HepG2 (cell line): ENCODE measurements around the gene PTPA. TPM values are rescaled to one million over a fixed set of nuclear protein-coding genes. Genes with fewer than 3 reads are reported as not detected.
A peak's percentile ranks its signal among the peaks of the same experiment; 100 is the strongest.

Experiments
- ARNTL ChIP-seq: sonication (generic); formaldehyde crosslinking; IDR thresholded peaks from 2 replicates; pipeline ENCODE4 v1.4.0; 2020; ENCODE audit warnings: mild to moderate bottlenecking, missing genetic modification reagents
- EP300 ChIP-seq, 3 experiments: sonication (generic) in 1 of 3; formaldehyde crosslinking in 1 of 3; IDR thresholded peaks; 2 replicates each; pipeline versions ENCODE4 v1.5.1 to v1.6.1; 2011 to 2020; ENCODE audit warnings: low read depth in 2 of 3, low read length in 2 of 3, borderline replicate concordance in 1 of 3, improper control_type of control experiment in 1 of 3, mild to moderate bottlenecking in 1 of 3, missing genetic modification reagents in 1 of 3, moderate library complexity in 1 of 3
- FOXA3 ChIP-seq: IDR thresholded peaks from 2 replicates; pipeline ENCODE4 v1.6.1; 2016; ENCODE audit warnings: missing genetic modification reagents, missing compliant biosample characterization
- HOXA5 ChIP-seq: sonication (generic); formaldehyde crosslinking; IDR thresholded peaks from 2 replicates; pipeline ENCODE4 v1.4.0; 2020; ENCODE audit warnings: missing genetic modification reagents
- HOXA7 ChIP-seq: sonication (generic); formaldehyde crosslinking; IDR thresholded peaks from 2 replicates; pipeline ENCODE4 v1.8.1; 2022; ENCODE audit warnings: mild to moderate bottlenecking, missing genetic modification reagents, moderate library complexity
- JDP2 ChIP-seq: sonication (generic); formaldehyde crosslinking; IDR thresholded peaks from 2 replicates; pipeline ENCODE4 v1.8.1; 2022; ENCODE audit warnings: missing genetic modification reagents, borderline replicate concordance
- KMT2A ChIP-seq: sonication (generic); formaldehyde crosslinking; IDR thresholded peaks from 2 replicates; pipeline ENCODE4 v1.4.0; 2020; ENCODE audit warnings: missing genetic modification reagents
- MTA1 ChIP-seq: sonication (generic); formaldehyde crosslinking; IDR thresholded peaks from 2 replicates; pipeline ENCODE4 v1.4.0; 2020; ENCODE audit warnings: missing genetic modification reagents, mild to moderate bottlenecking, borderline replicate concordance
- PHF21A ChIP-seq: sonication (generic); formaldehyde crosslinking; IDR thresholded peaks from 2 replicates; pipeline ENCODE4 v1.5.0; 2020; ENCODE audit warnings: mild to moderate bottlenecking, missing genetic modification reagents
- PRMT3 ChIP-seq: sonication (generic); formaldehyde crosslinking; IDR thresholded peaks from 2 replicates; pipeline ENCODE4 v1.8.1; 2022; ENCODE audit warnings: low read depth, mild to moderate bottlenecking, moderate library complexity, missing genetic modification reagents, borderline replicate concordance
- RFXANK ChIP-seq: IDR thresholded peaks from 2 replicates; pipeline ENCODE4 v1.6.1; 2016
- SKI ChIP-seq: fragments of 450-650 bp; IDR thresholded peaks from one replicate; pipeline ENCODE4 v1.6.1; 2018; ENCODE audit warnings: mild to moderate bottlenecking; ENCODE audit not compliant: partially characterized antibody
- ZEB1 ChIP-seq: IDR thresholded peaks from 2 replicates; pipeline ENCODE4 v1.6.1; 2012; ENCODE audit warnings: mild to moderate bottlenecking, low read depth, inconsistent platforms; ENCODE audit not compliant: insufficient replicate concordance
- ZNF3 ChIP-seq: IDR thresholded peaks from 2 replicates; pipeline ENCODE4 v1.7.0; 2017; ENCODE audit warnings: inconsistent platforms
- ZNF317 ChIP-seq: sonication (generic); formaldehyde crosslinking; IDR thresholded peaks from 2 replicates; pipeline ENCODE4 v1.5.0; 2020; ENCODE audit warnings: mild to moderate bottlenecking, missing genetic modification reagents
- ZNF431 ChIP-seq: sonication (generic); formaldehyde crosslinking; IDR thresholded peaks from 2 replicates; pipeline ENCODE4 v1.9.0; 2022; ENCODE audit warnings: missing genetic modification reagents, low read depth, mild to moderate bottlenecking, borderline replicate concordance
- ZNF496 ChIP-seq: sonication (generic); formaldehyde crosslinking; IDR thresholded peaks from 2 replicates; pipeline ENCODE4 v1.8.1; 2023; ENCODE audit warnings: mild to moderate bottlenecking, moderate library complexity, missing genetic modification reagents; ENCODE audit not compliant: insufficient replicate concordance
- ZNF572 ChIP-seq: sonication (generic); formaldehyde crosslinking; IDR thresholded peaks from 2 replicates; pipeline ENCODE4 v1.5.1; 2020; ENCODE audit warnings: mild to moderate bottlenecking, missing genetic modification reagents
- ZNF672 ChIP-seq: sonication (generic); formaldehyde crosslinking; IDR thresholded peaks from 2 replicates; pipeline ENCODE4 v1.8.1; 2022; ENCODE audit warnings: missing genetic modification reagents
- polyA plus RNA-seq, 8 experiments: library from polyadenylated mRNA; depleted of rRNA in 3 of 8; stranded (reverse) in 7 of 8; unstranded in 1 of 8; fragments of >200 nt; fragmentation: Illumina TruSeq in 4 of 8; extraction: Trizol in 4 of 8; gene quantifications; 2 replicates each; pipeline versions ENCODE4 v1.2.1 to v1.2.3, GENCODE V29; 2011 to 2016; ENCODE audit warnings: low read depth in 4 of 8, missing spikeins in 1 of 8, mixed read lengths in 1 of 8; ENCODE audit not compliant: insufficient read depth in 1 of 8
- total RNA-seq, 5 experiments: library from RNA; depleted of rRNA; stranded (reverse); fragments of >200 nt; fragmentation: Illumina TruSeq; extraction: Trizol; gene quantifications; 2 replicates each; pipeline ENCODE4 v1.2.3, GENCODE V29; 2016; ENCODE audit warnings: low read depth in 1 of 5
- TF ChIP-seq, protein P1 (sequence below): sonication (generic); formaldehyde crosslinking; IDR thresholded peaks from 2 replicates; pipeline ENCODE4 v1.4.0; 2020; ENCODE audit warnings: missing genetic modification reagents, borderline replicate concordance
- TF ChIP-seq, protein P2 (sequence below): sonication (generic); formaldehyde crosslinking; IDR thresholded peaks from 2 replicates; pipeline ENCODE4 v1.4.0; 2020; ENCODE audit warnings: missing genetic modification reagents
- TF ChIP-seq, protein P3 (sequence below): sonication (generic); formaldehyde crosslinking; IDR thresholded peaks from 2 replicates; pipeline ENCODE4 v1.5.0; 2020; ENCODE audit warnings: mild to moderate bottlenecking, missing genetic modification reagents, moderate library complexity

PTPA gene
- total and polyA plus RNA-seq, 2 of the 13 experiments (the other 11 are each of a cell fraction or from before 2014, with no cell fraction given), result 79.3 to 105 TPM

DNA sequence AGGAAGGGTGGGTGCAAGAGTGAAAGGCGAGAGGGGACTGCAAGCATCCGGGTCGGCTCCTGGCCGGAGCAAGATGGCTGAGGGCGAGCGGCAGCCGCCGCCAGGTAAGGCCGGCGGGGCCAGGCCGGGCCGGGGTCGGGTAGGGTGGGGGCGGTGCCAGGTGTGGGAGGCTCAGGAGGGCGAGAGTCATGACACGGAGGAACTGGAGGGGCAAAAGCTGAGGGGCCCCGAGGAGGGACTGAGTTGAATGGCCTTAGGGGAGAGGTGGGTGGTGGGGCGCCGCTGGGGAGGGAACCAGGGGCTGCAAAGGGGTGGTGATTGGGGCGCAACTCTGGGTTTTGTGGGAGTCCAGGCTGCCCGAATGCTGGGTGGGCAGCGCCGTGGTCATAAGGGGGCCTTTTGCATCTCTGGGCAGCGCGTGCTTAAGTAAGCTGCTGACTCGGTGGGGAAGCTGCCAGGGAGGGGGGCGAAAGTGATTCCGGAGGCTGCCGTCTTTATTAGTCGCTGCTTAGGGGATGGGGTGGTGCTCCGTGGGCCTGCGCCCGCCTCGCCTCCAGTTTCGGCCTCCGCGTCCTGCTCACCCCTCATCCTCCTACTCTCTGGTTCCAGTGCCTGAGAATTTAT lies 425 bp downstream of the PTPA start (continued):
- TF ChIP-seq ZNF317 (CRISPR knock-in tag), result peak; percentile 62
- TF ChIP-seq ZNF431 (CRISPR knock-in tag), result no peak
- no peak for TF ChIP-seq HOXA5 (CRISPR knock-in tag)
- no peak; the same call in 1 of the 2 replicates for TF ChIP-seq ARNTL (CRISPR knock-in tag)
- TF ChIP-seq MTA1 (CRISPR knock-in tag), result no peak
- no peak for TF ChIP-seq PHF21A (CRISPR knock-in tag)
- no peak for TF ChIP-seq RFXANK (CRISPR knock-in tag)
- no peak for TF ChIP-seq ZNF496 (CRISPR knock-in tag)
- no peak for TF ChIP-seq JDP2 (CRISPR knock-in tag)
- TF ChIP-seq, protein P1, sequence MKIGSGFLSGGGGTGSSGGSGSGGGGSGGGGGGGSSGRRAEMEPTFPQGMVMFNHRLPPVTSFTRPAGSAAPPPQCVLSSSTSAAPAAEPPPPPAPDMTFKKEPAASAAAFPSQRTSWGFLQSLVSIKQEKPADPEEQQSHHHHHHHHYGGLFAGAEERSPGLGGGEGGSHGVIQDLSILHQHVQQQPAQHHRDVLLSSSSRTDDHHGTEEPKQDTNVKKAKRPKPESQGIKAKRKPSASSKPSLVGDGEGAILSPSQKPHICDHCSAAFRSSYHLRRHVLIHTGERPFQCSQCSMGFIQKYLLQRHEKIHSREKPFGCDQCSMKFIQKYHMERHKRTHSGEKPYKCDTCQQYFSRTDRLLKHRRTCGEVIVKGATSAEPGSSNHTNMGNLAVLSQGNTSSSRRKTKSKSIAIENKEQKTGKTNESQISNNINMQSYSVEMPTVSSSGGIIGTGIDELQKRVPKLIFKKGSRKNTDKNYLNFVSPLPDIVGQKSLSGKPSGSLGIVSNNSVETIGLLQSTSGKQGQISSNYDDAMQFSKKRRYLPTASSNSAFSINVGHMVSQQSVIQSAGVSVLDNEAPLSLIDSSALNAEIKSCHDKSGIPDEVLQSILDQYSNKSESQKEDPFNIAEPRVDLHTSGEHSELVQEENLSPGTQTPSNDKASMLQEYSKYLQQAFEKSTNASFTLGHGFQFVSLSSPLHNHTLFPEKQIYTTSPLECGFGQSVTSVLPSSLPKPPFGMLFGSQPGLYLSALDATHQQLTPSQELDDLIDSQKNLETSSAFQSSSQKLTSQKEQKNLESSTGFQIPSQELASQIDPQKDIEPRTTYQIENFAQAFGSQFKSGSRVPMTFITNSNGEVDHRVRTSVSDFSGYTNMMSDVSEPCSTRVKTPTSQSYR (CRISPR knock-in tag), result no peak
- TF ChIP-seq ZNF572 (CRISPR knock-in tag), result no peak
- TF ChIP-seq, protein P2, sequence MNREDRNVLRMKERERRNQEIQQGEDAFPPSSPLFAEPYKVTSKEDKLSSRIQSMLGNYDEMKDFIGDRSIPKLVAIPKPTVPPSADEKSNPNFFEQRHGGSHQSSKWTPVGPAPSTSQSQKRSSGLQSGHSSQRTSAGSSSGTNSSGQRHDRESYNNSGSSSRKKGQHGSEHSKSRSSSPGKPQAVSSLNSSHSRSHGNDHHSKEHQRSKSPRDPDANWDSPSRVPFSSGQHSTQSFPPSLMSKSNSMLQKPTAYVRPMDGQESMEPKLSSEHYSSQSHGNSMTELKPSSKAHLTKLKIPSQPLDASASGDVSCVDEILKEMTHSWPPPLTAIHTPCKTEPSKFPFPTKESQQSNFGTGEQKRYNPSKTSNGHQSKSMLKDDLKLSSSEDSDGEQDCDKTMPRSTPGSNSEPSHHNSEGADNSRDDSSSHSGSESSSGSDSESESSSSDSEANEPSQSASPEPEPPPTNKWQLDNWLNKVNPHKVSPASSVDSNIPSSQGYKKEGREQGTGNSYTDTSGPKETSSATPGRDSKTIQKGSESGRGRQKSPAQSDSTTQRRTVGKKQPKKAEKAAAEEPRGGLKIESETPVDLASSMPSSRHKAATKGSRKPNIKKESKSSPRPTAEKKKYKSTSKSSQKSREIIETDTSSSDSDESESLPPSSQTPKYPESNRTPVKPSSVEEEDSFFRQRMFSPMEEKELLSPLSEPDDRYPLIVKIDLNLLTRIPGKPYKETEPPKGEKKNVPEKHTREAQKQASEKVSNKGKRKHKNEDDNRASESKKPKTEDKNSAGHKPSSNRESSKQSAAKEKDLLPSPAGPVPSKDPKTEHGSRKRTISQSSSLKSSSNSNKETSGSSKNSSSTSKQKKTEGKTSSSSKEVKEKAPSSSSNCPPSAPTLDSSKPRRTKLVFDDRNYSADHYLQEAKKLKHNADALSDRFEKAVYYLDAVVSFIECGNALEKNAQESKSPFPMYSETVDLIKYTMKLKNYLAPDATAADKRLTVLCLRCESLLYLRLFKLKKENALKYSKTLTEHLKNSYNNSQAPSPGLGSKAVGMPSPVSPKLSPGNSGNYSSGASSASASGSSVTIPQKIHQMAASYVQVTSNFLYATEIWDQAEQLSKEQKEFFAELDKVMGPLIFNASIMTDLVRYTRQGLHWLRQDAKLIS, result no peak
- no peak for TF ChIP-seq PRMT3
- TF ChIP-seq EP300 (IDR thresholded peaks at IDR 0.05; ENCODE audit: low read depth in 2 of 2, low read length in 2 of 2), result no peak
- no peak for TF ChIP-seq EP300 (CRISPR knock-in tag; IDR thresholded peaks at IDR 0.05; ENCODE audit: borderline replicate concordance)
- TF ChIP-seq, protein P3, sequence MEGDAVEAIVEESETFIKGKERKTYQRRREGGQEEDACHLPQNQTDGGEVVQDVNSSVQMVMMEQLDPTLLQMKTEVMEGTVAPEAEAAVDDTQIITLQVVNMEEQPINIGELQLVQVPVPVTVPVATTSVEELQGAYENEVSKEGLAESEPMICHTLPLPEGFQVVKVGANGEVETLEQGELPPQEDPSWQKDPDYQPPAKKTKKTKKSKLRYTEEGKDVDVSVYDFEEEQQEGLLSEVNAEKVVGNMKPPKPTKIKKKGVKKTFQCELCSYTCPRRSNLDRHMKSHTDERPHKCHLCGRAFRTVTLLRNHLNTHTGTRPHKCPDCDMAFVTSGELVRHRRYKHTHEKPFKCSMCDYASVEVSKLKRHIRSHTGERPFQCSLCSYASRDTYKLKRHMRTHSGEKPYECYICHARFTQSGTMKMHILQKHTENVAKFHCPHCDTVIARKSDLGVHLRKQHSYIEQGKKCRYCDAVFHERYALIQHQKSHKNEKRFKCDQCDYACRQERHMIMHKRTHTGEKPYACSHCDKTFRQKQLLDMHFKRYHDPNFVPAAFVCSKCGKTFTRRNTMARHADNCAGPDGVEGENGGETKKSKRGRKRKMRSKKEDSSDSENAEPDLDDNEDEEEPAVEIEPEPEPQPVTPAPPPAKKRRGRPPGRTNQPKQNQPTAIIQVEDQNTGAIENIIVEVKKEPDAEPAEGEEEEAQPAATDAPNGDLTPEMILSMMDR (CRISPR knock-in tag), result no peak
- no peak for TF ChIP-seq ZNF672
- no peak for TF ChIP-seq SKI
- no peak for TF ChIP-seq ZNF3 (CRISPR knock-in tag)
- 0 out of 2 replicates have a peak, but pooled peaks have one; percentile 21 for TF ChIP-seq KMT2A
- no peak for TF ChIP-seq HOXA7
- peak; percentile 78 for TF ChIP-seq ZEB1
- TF ChIP-seq FOXA3 (CRISPR knock-in tag), result 0 out of 2 replicates have a peak, but pooled peaks have one; percentile 4
